Stimulated activated CD8-positive, alpha-beta memory T cell treated with anti-CD3 and anti-CD28 coated beads, Interleukin-2, amount 100 ng/mL, for 1 hour (primary cell): Measurements from ENCODE around the gene NOXA1.
"Not testable (repeated sequence)": the region's sequence is repeated elsewhere in the genome, so short reads cannot be mapped to it uniquely, and the experiment has no call there.

ENCODE experiments used
- DNase-seq, 2 donors: peaks; one replicate each; pipeline ENCODE4 v3.0.0-alpha.2; 2020; ENCODE audit warnings: low read depth in 2 of 2

The NOXA1 gene

DNA sequence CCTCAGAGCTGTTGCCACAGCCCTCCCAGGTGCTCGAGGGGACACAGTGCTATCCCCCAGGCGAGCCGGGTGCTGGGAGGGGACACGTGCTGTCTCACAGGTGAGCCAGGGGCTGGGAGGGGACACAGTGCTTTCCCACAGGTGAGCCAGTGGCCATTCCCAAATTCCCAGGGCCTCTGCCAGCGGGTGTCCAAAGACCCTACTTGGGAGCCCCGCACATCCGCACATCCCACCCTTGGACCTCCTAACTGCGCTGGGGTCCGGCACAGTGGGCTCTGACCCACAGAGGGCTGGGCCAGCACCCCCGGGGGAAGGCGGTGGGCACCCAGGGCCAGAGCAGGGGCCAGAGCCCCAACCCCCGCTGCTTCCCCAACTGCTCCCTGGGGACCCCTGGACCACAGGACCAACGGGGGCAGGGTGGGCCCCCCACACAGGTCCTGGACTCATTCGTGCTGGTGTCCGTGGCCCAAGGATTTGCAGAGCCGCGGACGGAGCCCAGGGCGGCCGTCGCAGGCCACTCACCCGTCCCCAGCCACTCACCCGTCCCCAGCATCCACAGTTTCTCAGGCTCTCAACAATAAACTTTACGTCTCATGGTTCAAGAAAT is 18.1 kb upstream of the NOXA1 start:
- no peak for DNase-seq

DNA sequence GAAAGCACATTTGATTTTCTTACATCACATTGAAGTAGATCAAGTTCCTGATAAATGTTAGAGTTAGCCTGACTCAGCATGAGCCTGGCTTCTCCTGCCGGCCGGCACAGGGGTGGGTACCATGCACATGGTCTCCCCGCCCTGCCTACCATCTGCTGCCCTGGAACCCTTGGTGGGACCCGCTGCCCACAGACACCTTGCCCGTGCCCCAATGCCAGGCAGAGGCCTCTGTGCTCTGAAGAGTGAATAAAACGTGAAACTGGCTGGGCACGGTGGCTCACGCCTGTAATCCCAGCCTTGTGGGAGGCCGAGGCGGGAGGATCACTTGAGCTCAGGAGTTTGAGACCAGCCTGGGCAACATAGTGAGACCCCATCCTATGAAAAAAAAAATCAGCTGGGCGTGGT is 17.5 kb upstream of the NOXA1 start:
- DNase-seq: no peak

DNA sequence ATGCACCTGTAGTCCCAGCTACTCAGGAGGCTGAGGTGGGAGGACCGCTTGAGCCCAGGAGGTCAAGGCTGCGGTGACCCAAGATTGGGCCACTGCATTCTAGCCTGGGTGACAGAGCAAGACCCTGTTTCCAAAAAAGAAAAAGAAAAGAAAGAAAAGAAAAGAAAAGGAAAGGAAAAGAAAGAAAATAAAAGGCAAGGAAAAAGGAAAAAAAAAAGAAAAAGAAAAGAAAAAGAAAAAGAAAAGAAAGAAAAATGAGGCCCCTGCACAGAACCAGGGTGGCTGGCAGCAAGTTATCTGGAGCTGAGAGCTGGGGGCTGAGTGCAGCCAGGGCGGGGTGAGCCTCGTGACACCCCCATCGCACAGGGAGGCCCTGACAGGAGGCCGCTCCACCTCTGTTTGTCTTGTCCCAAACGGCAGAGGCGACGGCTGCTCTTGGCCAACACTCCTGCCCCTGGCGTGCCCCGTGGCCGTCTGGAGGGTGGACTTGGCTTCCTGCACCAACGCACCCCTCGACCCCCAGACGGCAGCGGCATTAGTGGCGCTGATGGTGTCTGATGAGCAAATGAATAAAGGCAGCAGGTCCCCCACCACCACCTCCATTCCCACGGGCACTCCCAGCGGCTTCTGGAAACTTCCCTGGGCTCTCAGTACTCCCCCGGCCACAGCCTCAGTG is 17.0 kb upstream of the NOXA1 start:
- DNase-seq: no peak

DNA sequence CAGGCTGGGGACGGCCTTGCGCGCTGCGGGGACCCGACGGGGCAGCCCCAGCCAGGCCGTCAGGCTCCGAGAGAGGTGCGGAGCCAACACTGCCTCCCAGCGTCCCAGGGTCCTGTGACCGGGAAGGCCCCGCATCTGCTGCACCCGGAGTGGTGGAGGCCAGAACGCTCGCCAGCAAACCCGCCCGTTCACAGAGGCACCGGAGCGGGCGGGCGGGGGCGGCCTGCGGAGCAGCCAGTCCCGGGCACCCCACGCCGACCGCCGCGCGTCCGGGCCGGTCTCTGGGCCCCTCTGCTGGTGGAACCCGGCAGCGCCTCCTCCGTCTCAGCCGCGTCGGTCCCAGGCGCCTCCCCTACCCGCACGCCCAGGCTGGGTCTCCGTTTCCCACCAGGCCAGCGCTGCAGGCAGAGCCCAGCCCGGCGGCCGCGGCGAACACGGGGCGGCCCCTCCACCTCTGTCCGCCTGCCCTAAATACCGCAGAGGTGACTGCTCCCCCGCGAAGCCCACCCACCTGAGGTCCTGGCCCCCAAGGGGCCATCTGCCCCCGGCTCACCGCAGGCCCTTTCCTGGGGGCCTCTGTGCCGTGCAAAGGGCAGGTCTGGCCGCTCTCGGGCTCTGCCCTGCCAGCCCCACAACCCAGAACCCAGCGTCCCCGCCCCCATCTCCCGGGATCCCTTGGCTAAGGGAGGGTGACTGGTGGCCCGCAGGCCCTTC is 16.2 kb upstream of the NOXA1 start:
- peak; percentile 27 to 40 for DNase-seq

DNA sequence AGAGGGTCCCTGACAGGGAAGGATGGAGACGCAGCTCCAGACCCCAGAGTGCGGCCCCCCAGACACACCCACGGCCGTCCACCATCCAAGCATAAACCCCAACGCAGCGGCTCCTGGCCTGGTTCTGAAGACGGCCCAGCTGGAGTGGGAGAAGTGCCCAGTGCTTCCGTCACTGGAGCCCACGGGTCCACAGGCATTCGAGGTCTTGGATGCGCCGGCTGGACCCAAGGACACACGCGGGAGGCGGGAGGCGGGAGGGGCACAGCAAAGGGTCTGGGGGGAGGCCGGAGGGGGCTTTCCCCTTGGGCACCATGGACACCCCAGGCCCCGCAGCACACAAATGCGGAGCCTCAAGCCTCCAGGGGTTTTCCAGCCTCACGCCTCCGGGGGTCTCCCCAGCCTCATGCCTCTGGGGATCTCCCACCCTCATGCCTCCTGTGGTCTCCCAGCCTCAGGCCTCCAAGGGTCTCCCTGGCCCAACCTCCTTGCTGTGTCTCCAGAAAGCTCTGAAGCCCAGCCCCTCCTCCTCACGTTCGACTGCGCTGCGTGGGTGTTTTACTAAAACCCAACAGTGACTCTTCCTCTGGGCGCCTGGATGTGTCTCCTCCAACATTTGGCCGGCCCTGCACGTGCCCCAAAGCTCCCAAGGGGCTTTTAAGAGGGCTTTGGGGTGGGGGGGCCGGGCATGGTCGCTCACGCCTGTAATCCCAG is 15.4 kb upstream of the NOXA1 start:
- no peak for DNase-seq

DNA sequence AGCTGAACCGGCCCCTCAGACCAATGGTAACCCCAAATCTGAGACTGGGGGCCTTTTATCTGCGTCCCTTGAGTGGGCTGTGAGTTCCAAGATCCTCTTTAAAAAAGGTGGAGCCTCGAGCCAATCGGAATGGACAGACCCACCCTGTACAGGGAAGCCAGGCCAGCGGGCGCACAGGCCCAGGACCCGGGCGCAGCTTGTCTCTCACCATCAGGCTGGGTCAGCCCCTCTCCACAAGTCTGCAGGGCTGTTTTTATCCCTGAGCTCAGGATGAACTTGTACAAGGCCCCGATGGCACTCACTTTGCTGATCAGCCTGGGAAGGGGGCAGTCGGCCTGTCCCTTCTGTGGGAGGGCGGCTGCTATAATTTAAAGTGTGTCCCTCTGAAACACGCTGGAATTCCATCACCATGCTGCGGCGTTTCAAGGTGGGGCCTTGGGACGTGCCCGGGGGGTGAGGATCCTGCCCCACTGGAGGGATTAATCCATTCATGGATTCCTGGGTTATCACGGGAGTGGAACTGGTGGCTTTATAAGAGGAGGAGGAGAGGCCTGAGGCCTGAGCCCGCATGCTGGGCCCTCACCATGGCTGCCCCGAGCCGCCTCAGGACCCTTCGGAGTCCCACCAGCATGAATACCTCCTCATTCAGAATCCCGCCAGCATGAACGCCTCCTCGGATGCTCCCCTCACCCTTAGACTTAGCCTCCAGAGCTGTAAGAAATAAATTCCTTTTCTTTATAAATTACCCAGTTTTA is 14.4 kb upstream of the NOXA1 start:
- DNase-seq: no peak

DNA sequence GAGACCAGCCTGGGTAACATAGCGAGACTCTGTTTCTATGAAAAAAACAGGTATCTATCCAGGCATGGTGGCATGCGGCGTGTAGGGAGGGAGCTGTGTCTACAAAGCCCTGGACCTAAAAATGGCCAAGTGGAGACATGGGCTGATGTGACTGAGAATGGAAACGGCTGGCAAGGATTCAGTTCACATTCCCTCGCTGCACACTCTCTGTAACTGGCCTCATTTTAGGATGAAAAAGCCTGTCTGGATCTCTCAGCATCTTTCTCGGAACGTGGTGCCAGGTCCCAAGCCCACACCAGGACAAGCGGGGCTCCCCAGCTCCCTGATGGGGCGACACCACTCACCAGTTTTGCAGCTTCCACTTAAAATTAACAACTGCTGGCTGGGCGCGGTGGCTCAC is 13.7 kb upstream of the NOXA1 start:
- DNase-seq: no peak

DNA sequence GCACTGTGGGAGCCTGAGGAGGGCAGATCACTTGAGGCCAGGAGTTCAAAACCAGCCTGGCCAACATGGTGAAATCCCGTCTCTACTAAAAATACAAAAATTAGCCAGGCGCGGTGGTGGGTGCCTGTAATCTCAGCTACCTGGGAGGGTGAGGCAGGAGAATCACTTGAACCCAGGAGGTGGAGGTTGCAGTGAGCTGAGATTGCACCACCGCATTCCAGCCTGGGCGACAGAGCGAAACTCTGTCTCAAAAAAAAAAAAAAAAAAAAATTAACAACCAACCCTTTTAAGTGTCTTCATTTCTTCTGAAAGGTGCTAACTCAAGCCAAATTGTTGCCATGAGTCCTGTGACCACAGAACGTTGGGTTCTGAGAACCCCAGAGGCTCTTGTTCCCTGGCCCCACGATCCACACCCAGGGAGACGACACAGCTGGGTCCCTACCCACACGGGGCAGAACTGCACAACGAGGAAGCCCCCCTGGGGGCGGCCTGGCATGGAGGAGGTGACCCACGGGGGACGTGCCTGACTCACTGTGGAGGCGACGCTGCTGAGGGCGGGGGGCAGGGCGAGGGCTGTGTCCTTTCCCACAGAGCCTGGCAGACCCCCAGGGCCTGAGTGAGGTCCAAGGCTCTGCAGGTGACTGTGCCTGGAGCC is 12.8 kb upstream of the NOXA1 start:
- DNase-seq: not testable (repeated sequence)

DNA sequence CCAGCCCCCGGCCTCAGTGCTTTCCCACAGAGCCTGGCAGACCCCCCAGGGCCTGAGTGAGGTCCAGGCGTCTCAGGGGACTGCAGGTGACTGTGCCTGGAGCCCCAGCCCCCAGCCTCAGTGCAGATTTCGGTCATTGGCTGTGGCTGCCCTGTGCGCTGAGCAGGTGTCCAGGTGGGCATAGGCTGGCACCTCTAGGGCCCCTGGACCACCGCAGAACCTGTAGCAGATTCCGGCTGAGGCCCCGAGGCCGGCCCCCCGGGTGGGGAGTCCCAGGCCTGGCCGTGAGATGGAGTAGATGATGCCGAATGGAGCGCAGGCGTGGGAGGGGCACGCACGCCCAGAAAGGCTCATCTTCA is 12.3 kb upstream of the NOXA1 start:
- no peak for DNase-seq

DNA sequence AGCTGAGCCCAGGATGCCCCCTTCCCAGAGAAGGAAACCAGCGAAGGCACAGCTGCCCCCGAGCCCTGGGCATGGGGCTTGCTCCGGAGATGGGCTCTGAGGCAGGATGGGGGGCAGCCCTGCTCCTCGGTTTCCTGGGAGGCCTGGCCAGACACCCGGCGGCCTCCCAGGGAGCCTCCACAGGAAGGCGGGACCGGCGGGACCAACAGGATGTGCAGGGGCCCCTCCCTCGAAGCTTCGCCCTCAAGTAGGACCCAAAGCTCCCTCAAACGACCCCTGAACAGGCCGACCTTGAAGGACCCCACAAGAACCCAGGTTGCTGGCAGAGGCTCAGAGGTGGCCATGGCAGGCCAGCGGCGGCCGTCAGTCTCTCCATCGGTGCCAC is 11.9 kb upstream of the NOXA1 start:
- no peak for DNase-seq

DNA sequence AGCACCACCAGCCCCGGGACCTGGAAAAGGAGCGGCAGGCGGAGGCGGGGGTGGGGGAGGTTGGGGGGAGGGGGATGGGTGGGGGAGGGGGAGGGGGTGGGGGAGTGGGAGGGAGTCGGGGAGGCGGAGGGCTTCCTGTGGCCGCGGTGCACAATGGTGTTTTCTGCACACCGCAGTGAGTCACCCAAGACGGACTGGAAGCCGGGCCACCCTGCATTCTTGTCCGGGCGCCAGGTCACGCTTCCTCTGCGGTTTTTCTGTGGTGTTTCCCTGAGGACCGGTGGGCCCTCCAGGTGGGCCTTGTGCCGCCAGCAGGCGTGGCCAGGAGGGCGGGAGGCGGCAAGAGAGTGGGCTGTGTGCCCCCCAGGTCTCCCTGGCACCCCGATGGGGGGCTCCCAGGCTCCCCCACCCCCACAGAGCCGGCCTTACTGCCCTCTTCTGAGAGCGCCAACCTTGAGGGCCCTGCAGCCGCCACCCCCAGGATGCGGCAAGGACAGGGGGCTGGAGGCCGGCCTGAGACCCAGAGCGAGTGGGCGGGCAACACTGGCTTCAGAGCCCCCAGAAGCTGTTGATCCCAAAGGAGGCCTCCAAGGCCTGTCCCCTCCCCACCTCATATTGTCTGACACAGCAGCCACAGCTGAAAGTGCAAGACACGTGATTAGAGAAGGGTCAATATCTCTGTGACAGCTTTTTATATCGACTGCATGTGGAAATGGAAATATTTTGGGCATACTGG is 11.4 kb upstream of the NOXA1 start:
- peak in 1 of 2 donors; percentile 27 for DNase-seq

DNA sequence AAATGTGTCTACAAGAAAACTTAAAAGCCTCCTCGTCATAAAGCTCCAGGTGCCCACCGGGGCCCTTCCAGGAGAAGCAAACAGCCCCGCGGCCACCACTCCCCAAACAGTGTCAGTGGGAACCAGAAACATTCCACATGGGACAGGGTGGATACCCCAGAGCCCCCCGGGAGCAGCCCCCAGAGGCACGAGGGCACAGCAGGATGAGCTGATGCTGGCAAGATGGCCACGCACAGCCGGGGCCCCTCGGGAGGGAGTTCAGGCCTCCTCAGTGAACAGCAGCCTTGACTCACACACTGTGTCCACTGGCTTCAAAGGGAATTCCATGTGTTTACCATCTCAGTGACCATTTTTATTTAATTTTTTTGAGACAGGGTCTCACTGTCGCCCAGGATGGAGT is 10.8 kb upstream of the NOXA1 start:
- DNase-seq: no peak

DNA sequence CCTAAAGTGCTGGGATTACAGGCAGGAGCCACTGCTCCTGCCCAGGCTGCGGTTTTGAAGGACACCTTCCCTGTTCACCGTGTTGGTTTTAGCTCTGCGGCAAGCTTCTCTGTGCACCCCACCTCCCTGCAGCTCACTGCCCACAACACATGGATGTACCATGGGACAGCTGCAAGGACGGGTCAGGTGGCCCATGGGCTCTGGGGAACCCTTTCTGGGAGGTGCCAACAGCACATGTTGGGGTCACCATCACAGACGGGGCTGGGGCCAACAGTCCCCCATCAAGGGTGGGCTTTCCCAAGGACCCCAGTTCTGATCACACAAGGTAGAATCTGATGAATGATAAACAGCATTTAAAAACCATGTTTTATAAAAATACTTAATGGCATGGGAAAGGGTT is 7.7 kb upstream of the NOXA1 start:
- DNase-seq: no peak

DNA sequence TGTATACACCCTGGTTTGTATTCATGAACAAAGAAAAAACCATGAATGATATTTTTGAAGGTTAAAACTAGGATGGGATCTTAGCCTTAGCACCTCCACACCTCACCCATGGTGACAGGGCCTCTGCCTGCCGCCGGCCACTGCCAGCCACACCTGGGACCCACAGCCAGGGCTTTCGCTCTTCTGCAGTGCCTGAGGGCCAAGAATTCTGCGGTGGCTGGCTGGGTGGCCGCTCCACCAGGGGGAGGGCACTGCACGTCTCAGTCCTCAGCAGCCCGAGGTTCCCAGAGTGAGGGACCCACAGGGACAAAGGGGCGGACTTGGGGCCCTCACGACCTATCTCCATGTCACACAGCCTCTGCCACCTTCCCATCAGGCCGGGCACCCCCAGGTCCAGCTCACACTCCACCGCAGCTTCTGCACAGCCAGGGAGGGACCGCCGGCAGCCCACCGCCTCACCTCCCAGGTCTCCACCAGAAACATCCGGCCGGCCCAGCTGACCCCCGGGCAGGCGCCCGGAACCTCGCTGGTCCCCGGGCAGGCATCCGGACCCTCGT is 7.1 kb upstream of the NOXA1 start:
- DNase-seq: no peak

DNA sequence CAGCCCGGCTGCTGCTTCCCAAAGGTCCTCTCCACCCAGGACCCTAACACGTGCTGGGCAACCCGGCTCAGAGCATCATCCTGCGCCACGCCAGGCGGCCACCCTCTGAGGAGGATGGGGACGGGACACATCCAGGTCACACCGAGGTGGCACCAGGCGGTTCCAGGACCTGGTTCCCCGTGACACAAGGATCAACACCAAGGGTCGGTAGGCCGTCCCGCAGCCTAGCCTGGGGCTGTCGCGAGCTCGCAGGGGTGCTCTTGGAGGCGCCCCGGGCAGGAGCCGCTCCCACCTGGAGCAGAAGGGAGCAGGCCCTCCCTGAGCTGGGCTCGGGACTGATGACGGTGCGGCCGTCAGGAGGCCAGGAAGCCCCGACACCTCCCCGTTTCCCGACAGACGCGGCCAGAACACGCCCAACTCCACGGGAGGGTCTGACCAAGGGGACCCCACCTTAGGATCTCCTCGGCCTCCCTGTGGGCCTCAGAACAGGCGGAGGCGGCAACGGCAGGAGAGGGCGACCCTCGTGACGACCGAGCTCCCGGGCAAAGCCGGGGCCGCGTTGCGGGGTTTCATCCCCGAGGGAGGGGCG is 6.5 kb upstream of the NOXA1 start:
- no peak for DNase-seq

DNA sequence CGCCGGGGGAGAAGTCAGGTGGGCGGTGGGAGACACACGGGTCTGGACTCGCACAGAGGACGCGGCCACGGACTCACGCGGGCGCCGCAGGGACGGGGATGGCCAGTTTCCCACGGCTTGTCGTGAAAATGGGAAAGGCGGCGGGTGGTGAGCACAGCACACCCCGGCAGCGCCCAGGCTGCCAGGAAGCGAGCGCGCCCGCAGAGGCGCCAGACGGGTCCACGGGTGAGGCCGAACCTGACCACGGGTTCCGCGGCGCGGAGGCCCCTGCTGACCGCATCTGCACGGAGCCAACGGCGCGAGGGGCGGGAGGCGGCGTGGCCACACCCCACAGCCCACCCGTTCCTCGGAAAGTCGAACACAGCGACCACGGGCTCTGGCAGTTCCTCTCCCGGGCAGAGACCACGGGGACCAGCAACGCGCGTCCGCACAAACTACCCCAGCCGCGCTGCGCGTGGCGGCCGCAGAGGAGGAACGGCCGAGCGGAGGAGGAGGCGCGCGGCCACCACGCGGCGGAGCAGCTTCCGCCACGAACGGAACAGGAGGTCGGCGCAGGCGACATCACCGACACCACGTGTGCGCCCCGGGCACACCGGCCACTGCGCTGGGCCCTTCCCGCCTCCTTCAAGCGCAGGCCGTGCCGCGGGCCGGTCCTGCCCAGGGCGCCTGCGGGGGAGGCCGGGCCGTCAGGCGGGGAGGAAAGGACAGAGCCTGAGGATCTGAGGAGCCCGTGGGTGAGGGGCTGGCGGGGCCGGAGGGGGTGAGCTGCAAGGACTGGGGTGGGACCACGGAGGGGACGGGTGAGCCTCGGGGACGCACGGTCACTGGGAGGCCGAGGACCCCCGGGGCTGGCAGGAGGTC is 5.8 kb upstream of the NOXA1 start:
- no peak for DNase-seq

DNA sequence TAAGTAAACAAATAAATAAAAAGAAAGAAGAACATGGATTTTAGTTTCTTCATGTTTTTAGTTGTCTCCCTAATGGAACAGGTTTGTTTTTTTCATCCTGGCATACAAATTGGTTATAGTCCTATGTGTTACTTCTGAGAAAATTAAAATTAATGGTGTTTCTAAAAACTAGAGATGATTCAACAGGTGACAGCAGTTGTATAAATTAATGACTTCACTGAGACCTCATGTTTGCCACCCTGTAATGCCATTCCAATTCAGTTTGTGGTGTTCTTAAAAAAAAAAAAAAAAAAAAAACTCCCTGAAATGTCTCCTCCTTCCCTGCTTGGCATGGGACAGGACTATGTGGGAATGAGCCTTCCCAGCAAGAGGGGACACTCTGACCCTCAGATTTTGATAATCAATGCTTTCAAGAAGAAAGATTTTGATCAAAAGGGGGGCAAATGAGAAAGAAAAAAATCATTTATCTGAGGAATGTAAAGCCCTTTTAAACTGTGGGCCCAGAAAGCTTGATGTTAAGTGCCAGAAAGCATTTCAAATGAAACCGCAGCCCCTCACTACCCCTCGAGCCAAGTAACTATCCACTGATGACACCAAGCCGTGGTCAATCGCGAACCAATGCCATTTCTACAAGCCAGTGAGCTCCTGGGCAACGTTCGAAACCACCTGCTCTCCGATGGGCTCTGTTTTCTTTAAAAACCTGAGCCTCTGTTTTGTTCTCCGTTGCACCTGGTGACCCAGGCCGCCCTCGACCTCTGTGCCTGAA is 1.2 kb upstream of the NOXA1 start:
- no peak for DNase-seq

DNA sequence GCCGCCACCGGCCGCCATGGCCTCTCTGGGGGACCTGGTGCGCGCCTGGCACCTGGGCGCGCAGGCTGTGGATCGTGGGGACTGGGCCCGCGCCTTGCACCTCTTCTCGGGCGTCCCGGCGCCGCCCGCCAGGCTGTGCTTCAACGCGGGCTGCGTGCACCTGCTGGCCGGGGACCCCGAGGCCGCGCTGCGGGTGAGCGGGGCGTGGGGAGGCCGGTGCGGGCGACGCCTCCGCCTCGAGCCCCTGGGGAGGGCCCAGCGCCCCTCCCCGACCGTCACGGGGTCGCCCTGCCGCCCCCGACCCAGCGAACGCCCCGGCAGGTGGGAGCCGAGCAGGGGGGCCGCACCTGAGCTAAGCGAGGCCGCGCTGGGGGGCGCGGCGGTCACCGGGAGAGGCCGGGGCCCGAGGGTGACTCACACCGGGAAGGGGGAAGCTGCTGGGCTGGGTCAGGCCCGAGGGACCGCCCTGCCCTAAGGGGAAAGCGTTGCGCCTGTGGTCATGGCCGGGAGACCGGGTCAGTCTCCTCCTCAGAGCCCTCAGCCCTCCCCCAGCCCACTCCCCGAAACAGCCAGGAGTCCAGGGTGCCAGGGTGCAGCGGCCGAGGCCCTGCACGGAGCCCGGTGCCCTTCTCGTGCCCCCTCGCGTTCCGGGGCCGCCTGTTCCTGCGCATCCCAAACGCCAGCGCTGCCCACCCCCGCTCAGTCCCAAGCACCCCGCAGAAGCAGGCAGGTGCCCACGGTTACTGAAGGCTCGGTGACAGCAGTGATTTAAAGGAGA is 510 bp downstream of the NOXA1 start:
- DNase-seq: no peak
